GM13976 (cell line): ENCODE measurements around the gene BLTP1.

Experiments used
- DNase-seq: peaks from one replicate; pipeline ENCODE4 v3.0.0; 2012; ENCODE audit warnings: low spot score
- in situ Hi-C: fragments of 300-500 bp; cut with MboI; formaldehyde crosslinking; loops from one replicate; pipeline ENCODE4 v1.12.0; 2022; ENCODE audit warnings: low sequenced_read_pairs, mixed read lengths, inconsistent platforms; ENCODE audit not compliant: unreplicated experiment
- TF ChIP-seq, protein P1 (sequence below): IDR thresholded peaks from 2 replicates; pipeline ENCODE4 v1.5.1; 2012; ENCODE audit warnings: borderline replicate concordance, mild to moderate bottlenecking; ENCODE audit not compliant: insufficient read depth; ENCODE audit errors: extremely low read depth, missing control alignments, control extremely low read depth

BLTP1 gene

DNA sequence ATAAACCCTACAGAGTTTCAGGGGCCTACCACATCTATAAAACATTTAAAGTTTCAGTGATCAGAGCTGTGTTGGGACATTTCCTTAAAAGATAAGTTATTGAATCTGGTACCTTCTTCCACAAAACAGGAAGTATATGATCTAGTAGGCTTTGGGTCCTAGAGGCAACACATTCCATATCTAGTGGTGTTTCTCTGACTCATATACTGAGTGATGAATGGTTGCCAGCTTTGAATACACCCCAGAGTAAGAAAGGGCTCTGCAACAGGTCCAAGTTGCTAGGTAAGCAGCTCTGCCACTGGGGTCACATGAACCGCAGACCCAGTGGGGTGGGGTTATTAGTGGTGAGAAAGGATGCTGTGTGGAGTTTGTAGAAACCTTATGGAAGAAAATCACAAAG, 32.4 kb upstream of the BLTP1 start:
- no peak for DNase-seq

DNA sequence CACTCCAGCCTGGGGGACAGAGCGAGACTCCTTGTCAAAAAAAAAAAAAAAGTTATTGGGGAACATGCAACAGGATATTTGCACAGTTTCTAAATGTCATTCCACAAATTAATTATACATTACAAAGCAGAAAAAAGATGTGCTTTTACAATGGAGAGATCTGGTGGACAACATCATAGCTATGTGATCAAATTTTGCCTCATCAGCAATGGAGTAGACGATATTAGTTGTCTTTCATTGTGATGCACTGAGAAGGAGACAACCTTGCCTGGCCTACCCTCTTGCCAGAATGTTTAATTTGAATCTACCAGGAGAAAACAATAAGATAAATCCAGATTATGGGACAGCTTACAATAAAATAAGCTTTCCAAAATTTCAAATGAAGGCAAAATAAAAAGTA, 30.5 kb upstream of the BLTP1 start:
- DNase-seq = no peak
- in situ Hi-C loops = no loop called here
- TF ChIP-seq, protein P1, sequence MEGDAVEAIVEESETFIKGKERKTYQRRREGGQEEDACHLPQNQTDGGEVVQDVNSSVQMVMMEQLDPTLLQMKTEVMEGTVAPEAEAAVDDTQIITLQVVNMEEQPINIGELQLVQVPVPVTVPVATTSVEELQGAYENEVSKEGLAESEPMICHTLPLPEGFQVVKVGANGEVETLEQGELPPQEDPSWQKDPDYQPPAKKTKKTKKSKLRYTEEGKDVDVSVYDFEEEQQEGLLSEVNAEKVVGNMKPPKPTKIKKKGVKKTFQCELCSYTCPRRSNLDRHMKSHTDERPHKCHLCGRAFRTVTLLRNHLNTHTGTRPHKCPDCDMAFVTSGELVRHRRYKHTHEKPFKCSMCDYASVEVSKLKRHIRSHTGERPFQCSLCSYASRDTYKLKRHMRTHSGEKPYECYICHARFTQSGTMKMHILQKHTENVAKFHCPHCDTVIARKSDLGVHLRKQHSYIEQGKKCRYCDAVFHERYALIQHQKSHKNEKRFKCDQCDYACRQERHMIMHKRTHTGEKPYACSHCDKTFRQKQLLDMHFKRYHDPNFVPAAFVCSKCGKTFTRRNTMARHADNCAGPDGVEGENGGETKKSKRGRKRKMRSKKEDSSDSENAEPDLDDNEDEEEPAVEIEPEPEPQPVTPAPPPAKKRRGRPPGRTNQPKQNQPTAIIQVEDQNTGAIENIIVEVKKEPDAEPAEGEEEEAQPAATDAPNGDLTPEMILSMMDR = no peak

More for the DNA sequence above, 32.4 kb upstream of the BLTP1 start:
- in situ Hi-C loops = no loop called here
- TF ChIP-seq, protein P1 = no peak

DNA sequence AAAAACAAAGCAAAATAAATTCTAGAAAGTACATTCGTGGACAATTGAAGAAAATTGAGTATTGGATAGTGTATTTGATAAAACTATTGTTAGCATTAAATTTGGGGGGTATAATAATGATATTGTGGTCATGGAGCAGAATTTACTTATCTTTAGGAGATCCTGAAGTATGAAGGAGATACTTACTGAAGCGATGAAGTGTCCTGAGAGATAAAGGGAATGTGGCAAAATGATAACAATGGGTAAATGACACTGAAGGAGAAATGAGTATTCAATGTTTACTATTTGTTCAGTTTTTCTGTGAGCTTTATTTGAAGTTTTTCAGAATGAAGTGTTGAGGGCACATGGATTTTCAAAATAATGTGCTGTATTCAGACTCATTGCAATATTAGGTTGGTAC, 30.0 kb upstream of the BLTP1 start:
- in situ Hi-C loops = no loop called here
- DNase-seq = no peak
- TF ChIP-seq, protein P1 = no peak

DNA sequence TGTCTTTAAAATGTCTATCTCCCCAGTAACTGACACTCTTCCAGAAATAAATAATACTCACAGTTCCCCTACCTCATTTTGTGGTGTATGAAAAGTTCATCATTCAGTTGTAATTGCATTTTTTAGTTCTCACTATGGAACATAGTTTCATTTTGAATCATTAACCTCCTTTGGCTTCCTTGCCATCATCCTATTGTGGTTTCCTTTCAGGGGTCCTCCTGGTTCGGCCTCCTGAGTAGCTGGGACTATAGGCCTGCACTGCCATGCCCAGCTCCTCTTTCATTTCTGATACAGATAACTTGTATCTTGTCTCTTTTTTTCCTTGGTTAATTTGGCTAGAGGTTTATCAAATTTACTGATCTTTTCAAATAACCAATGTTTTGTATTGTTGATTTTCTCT, 23.1 kb upstream of the BLTP1 start:
- in situ Hi-C loops = no loop called here
- TF ChIP-seq, protein P1 = no peak
- DNase-seq = no peak

DNA sequence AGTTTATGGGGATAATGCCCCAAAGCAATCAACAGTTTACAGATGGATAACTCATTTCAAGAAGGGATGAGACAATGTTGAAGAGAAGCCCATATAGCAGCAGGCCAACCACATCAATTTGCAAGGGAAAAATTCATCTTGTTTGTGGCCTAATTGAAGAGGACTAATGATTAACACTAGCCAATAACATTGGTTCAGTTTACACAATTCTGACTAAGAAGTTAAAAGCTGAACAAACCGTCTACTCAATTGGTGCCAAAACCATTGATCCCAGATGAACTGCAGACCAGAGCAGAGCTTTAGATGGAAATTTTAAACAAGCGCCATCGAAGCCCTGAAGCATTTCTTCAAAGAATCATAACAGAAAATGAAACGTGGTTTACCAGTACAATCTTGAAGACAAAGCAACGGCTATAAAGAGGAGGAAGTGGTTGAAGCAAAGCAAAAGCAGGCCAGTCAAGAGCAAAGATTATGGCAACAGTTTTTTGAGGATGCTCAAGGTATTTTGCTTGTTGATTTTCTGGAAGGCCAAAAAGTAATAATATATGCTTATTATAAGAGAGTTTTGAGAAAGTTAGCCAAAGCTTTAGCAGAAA, 20.5 kb upstream of the BLTP1 start:
- in situ Hi-C loops = no loop called here
- TF ChIP-seq, protein P1 = no peak
- DNase-seq = no peak

DNA sequence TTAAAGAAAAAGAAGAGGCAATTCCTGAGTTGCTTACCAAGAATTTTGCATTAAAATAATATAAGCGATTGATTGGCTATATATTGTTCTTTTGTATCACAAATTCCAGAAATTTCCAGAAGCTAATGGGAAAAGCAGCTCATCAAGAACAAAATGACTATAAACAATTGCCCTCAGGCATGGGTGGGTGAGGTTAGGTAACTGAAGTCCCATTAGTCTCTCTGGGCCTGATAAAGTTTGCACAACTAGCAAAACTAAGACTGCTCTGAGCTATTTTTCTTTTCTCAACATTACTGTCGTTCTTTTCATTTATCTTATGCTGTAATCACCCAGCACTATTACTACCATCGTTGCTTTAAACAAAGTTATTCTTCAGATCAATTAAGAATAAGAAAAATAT, 19.2 kb upstream of the BLTP1 start:
- in situ Hi-C loops = no loop called here
- TF ChIP-seq, protein P1 = no peak
- no peak for DNase-seq

DNA sequence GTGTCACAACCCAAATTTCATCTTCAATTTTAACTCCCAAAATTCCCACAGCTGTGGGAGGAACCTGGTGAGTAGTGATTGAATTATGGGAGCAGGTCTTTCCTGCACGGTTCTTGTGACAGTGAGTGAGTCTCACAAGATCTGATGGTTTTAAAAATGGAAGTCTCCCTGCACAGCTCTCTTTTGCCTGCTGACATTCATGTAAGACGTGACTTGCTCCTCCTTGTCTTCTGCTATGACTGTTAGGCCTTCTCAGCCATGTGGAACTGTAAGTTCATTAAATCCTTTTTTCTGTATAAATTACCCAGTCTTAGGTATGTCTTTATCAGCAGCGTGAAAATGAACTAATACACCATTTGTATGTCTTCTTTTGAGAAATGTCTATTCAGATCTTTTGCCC, 13.0 kb upstream of the BLTP1 start:
- TF ChIP-seq, protein P1 = no peak
- in situ Hi-C loops = no loop called here

More for the DNA sequence above, 13.0 kb upstream of the BLTP1 start:
- DNase-seq = no peak
